Vagina (tissue), 2 donors: ENCODE data around the gene IFT122. TPM values are rescaled to one million over a fixed set of nuclear protein-coding genes. Genes with fewer than 3 reads are reported as not detected.
"Not testable (repeated sequence)": the region's sequence is repeated elsewhere in the genome, so short reads cannot be mapped to it uniquely, and the experiment has no call there.

Experiments used
- DNase-seq, 2 donors: peaks; one replicate each; pipeline ENCODE4 v3.0.0-alpha.2; 2017; ENCODE audit errors: extremely low spot score in 2 of 2
- H3K27ac ChIP-seq: fragments of 200-600 bp; sonication (generic); one replicate; pipeline ENCODE4 v1.5.1; 2019
- H3K27me3 ChIP-seq: fragments of 200-600 bp; sonication (generic); one replicate; pipeline ENCODE4 v1.5.1; 2019
- H3K36me3 ChIP-seq, 2 donors: fragments of 200-600 bp; sonication (generic); one replicate each; pipeline ENCODE4 v1.5.1; 2017 to 2019
- H3K4me1 ChIP-seq: fragments of 200-600 bp; sonication (generic); one replicate; pipeline ENCODE4 v1.5.1; 2019
- H3K4me3 ChIP-seq, 2 donors: fragments of 200-600 bp; sonication (generic); 1 replicate in 1 of 2; 2 replicates in 1 of 2; pipeline ENCODE4 v1.5.1; 2016 to 2019
- H3K9me3 ChIP-seq: fragments of 200-600 bp; sonication (generic); one replicate; pipeline ENCODE4 v1.5.1; 2019
- CTCF ChIP-seq, 3 experiments: fragments of 450-650 bp in 2 of 3; fragments of 200-600 bp in 1 of 3; sonication (generic) in 1 of 3; IDR thresholded peaks; one replicate each; pipeline ENCODE4 v1.5.1; 2017 to 2019; ENCODE audit warnings: antibody characterized with exemption in 3 of 3, mild to moderate bottlenecking in 2 of 3, moderate library complexity in 2 of 3
- POLR2A ChIP-seq, 2 donors: fragments of 450-650 bp; IDR thresholded peaks; one replicate each; pipeline ENCODE4 v1.6.1; 2017; ENCODE audit warnings: antibody characterized with exemption in 2 of 2, mild to moderate bottlenecking in 2 of 2, moderate library complexity in 2 of 2
- POLR2AphosphoS5 ChIP-seq, 2 donors: sonication (generic); formaldehyde crosslinking; IDR thresholded peaks; one replicate each; pipeline ENCODE4 v1.9.0; 2017; ENCODE audit warnings: antibody characterized with exemption in 2 of 2, mild to moderate bottlenecking in 2 of 2, low read depth in 1 of 2; ENCODE audit not compliant: insufficient read depth in 1 of 2
- intact Hi-C: fragments of 100-400 bp; cut with DNase I; formaldehyde crosslinking; loops from one replicate; pipeline ENCODE4 v1.15.1; 2023
- total RNA-seq: library from RNA; depleted of rRNA; stranded (reverse); fragments of >200 nt; gene quantifications from one replicate; pipeline ENCODE4 v1.2.3, GENCODE V29; 2016

The IFT122 gene
- total RNA-seq, 1 donor from 2014 or later: 33.4 TPM

GRCh38 chr3:129482721-129483120 lies 42.7 kb downstream of the IFT122 start:
- peaks cover 30% of the 10 kb centered on the region for H3K4me1 ChIP-seq
- peaks cover 0 to 25% of the 10 kb centered on the region in 2 donors for H3K36me3 ChIP-seq
- DNase-seq: no peak
- H3K27me3 ChIP-seq: no peaks in the 10 kb centered on the region
- intact Hi-C loops: loop anchor here (10.0 kb wide), 1 partner anchor 342 kb away; no protein-coding TSS in a partner anchor
- no peak overlapping the region for H3K27ac ChIP-seq
- no peak overlapping the region for H3K4me3 ChIP-seq
- TF ChIP-seq CTCF (IDR thresholded peaks at IDR 0.05): no peak
- no peak for TF ChIP-seq POLR2AphosphoS5 (IDR thresholded peaks at IDR 0.05; ENCODE audit: insufficient read depth in 1 of 2, low read depth in 1 of 2)
- TF ChIP-seq POLR2A (IDR thresholded peaks at IDR 0.05): no peak
- H3K9me3 ChIP-seq: no peaks in the 10 kb centered on the region

- H3K27ac ChIP-seq: no peak overlapping the region
- no peak overlapping the region for H3K4me3 ChIP-seq
- H3K4me1 ChIP-seq: peaks cover 30% of the 10 kb centered on the region
- H3K27me3 ChIP-seq: no peaks in the 10 kb centered on the region
- intact Hi-C loops: loop anchor here (10.0 kb wide), 1 partner anchor 341 kb away; no protein-coding TSS in a partner anchor
- no peaks in the 10 kb centered on the region for H3K9me3 ChIP-seq
- DNase-seq: no peak
- peaks cover 0 to 16% of the 10 kb centered on the region in 2 donors for H3K36me3 ChIP-seq
- no peak for TF ChIP-seq CTCF (IDR thresholded peaks at IDR 0.05)
- no peak for TF ChIP-seq POLR2AphosphoS5 (IDR thresholded peaks at IDR 0.05; ENCODE audit: insufficient read depth in 1 of 2, low read depth in 1 of 2)
- no peak for TF ChIP-seq POLR2A (IDR thresholded peaks at IDR 0.05)
These were observed 43.8 kb downstream of the IFT122 start for GRCh38 chr3:129483870-129484269.

- not testable (repeated sequence) for H3K9me3 ChIP-seq, H3K4me3 ChIP-seq, H3K36me3 ChIP-seq, H3K27me3 ChIP-seq, DNase-seq
- intact Hi-C loops: loop anchor here (10.0 kb wide), 1 partner anchor 340 kb away; no protein-coding TSS in a partner anchor
- peaks cover 30% of the 10 kb centered on the region for H3K4me1 ChIP-seq
- H3K27ac ChIP-seq: peak overlapping the region; percentile 80
These were observed 45.1 kb downstream of the IFT122 start for GRCh38 chr3:129485146-129485545.

GRCh38 chr3:129485721-129486663 lies 46.0 kb downstream of the IFT122 start:
- H3K36me3 ChIP-seq: no peaks in the 10 kb centered on the region
- H3K9me3 ChIP-seq: no peaks in the 10 kb centered on the region
- no peaks in the 10 kb centered on the region for H3K27me3 ChIP-seq
- no peak overlapping the region for H3K4me3 ChIP-seq
- peak overlapping the region; percentile 80 for H3K27ac ChIP-seq
- H3K4me1 ChIP-seq: peaks cover 34% of the 10 kb centered on the region
- intact Hi-C loops: loop anchor here (10.0 kb wide), 1 partner anchor 339 kb away; no protein-coding TSS in a partner anchor
- no peak for TF ChIP-seq CTCF (IDR thresholded peaks at IDR 0.05)
- peak; percentile 69 to 82 for TF ChIP-seq POLR2AphosphoS5 (IDR thresholded peaks at IDR 0.05; ENCODE audit: insufficient read depth in 1 of 2, low read depth in 1 of 2)
- DNase-seq: peak in 1 of 2 donors; percentile 99

- H3K36me3 ChIP-seq: no peaks in the 10 kb centered on the region
- no peak overlapping the region for H3K4me3 ChIP-seq
- intact Hi-C loops: loop anchor here (10.0 kb wide), 1 partner anchor 338 kb away; no protein-coding TSS in a partner anchor
- H3K9me3 ChIP-seq: no peaks in the 10 kb centered on the region
- DNase-seq: no peak
- peak overlapping the region; percentile 80 for H3K27ac ChIP-seq
- TF ChIP-seq CTCF (IDR thresholded peaks at IDR 0.05) (no peak), POLR2AphosphoS5 (IDR thresholded peaks at IDR 0.05; ENCODE audit: insufficient read depth in 1 of 2, low read depth in 1 of 2) (no peak), POLR2A (IDR thresholded peaks at IDR 0.05) (no peak)
- H3K4me1 ChIP-seq: peaks cover 29% of the 10 kb centered on the region
- no peaks in the 10 kb centered on the region for H3K27me3 ChIP-seq
These were observed 46.6 kb downstream of the IFT122 start for GRCh38 chr3:129486664-129487035.
